ENCODE measurements around the gene CALN1.
"Not testable (repeated sequence)": the region's sequence is repeated elsewhere in the genome, so short reads cannot be mapped to it uniquely, and the experiment has no call there.

Gene CALN1

GRCh38 chr7:71851776-71852498 lies 560.2 kb downstream of the CALN1 start:
- no peak for DNase-seq

GRCh38 chr7:71846160-71846559 lies 566.0 kb downstream of the CALN1 start:
- no peak for DNase-seq

GRCh38 chr7:71843676-71844075 lies 568.5 kb downstream of the CALN1 start:
- no peak for DNase-seq

- no peak for DNase-seq
These were observed 569.4 kb downstream of the CALN1 start for GRCh38 chr7:71842786-71843185.

GRCh38 chr7:71842381-71842780 lies 569.8 kb downstream of the CALN1 start:
- no peak for DNase-seq

- no peak for DNase-seq
These were observed 577.1 kb downstream of the CALN1 start for GRCh38 chr7:71835056-71835455.

- DNase-seq = no peak
These were observed 582.6 kb downstream of the CALN1 start for GRCh38 chr7:71829515-71829914.

GRCh38 chr7:71828361-71828760 lies 583.8 kb downstream of the CALN1 start:
- DNase-seq = no peak

GRCh38 chr7:71826141-71826540 lies 586.0 kb downstream of the CALN1 start:
- DNase-seq = no peak

- DNase-seq = no peak
These were observed 588.0 kb downstream of the CALN1 start for GRCh38 chr7:71824006-71824760.

- DNase-seq = not testable (repeated sequence)
These were observed 589.7 kb downstream of the CALN1 start for GRCh38 chr7:71822406-71822805.

- no peak for DNase-seq
These were observed 594.2 kb downstream of the CALN1 start for GRCh38 chr7:71817916-71818315.

- DNase-seq = no peak
These were observed 604.0 kb downstream of the CALN1 start for GRCh38 chr7:71808115-71808514.

GRCh38 chr7:71804256-71804655 lies 607.9 kb downstream of the CALN1 start:
- no peak for DNase-seq

- DNase-seq = no peak
These were observed 610.2 kb downstream of the CALN1 start for GRCh38 chr7:71801976-71802375.

GRCh38 chr7:71800321-71800720 lies 611.8 kb downstream of the CALN1 start:
- no peak for DNase-seq

- DNase-seq = no peak
These were observed 616.7 kb downstream of the CALN1 start for GRCh38 chr7:71795410-71795809.

- DNase-seq = no peak
These were observed 618.9 kb downstream of the CALN1 start for GRCh38 chr7:71793251-71793650.

- DNase-seq = no peak
These were observed 624.6 kb downstream of the CALN1 start for GRCh38 chr7:71787513-71787912.

- DNase-seq = no peak
These were observed 626.9 kb downstream of the CALN1 start for GRCh38 chr7:71785216-71785615.

GRCh38 chr7:71784781-71785180 lies 627.4 kb downstream of the CALN1 start:
- no peak for DNase-seq

- no peak for DNase-seq
These were observed 628.0 kb downstream of the CALN1 start for GRCh38 chr7:71784180-71784579.

GRCh38 chr7:71783779-71784178 lies 628.4 kb downstream of the CALN1 start:
- DNase-seq = no peak

GRCh38 chr7:71782051-71782450 lies 630.1 kb downstream of the CALN1 start:
- DNase-seq = no peak
